ENCODE data around the gene STIMATE. TPM values are rescaled to one million over a fixed set of nuclear protein-coding genes. Genes with fewer than 3 reads are reported as not detected.

Gene STIMATE
- total and polyA plus RNA-seq, 8 donors, result 4.9 to 121 (median 14.0) TPM

DNA sequence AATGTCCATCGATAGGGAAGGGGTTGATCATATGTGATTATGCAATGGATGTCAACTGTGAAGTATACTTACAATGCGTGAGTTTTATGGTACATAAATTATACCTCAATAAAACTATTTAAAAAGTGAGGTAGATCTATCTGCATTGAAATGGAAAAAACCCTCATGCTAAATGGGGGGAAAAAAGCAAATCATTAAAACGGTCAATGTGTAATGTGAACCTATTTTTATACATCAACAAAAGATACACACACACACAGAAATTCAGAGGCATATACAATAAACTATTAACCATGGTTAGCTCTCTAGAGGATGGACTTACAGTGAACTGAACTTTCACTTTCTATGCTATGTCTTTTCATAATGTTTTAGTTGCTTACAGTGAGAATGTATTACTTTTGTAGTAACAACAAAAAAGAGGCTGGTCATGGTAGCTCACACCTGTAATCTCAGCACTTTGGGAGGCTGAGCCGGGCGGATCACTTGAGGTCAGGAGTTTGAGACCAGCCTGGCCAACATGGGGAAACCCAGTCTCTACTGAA is 23.1 kb downstream of the STIMATE start:
- no peak for TF ChIP-seq CTCF (IDR thresholded peaks at IDR 0.05)
- TF ChIP-seq EP300 (IDR thresholded peaks at IDR 0.05), result no peak
- no peak for TF ChIP-seq POLR2A (IDR thresholded peaks at IDR 0.05)
- TF ChIP-seq POLR2AphosphoS5 (IDR thresholded peaks at IDR 0.05), result no peak
- intact Hi-C loops (cut with DNase I; ENCODE audit: low total_unique reads), result no loop called here
- Histone ChIP-seq H3K9me3 (no peaks in the 10 kb centered on the region), H3K4me1 (peaks cover 0 to 28% (median 7%) of the 10 kb centered on the region in 4 donors), H3K4me3 (no peak overlapping the region), H3K36me3 (peaks cover 0 to 9% (median 6%) of the 10 kb centered on the region in 4 donors), H3K27me3 (no peaks in the 10 kb centered on the region), H3K27ac (no peak overlapping the region)
- 66 to 84% (median 81%) methylated on average over 5 of the region's 5 CpGs for WGBS, 5 donors
- DNase-seq, result no peak

- no peak for DNase-seq
- 69 to 78% (median 75%) methylated on average over 8 of the region's 8 CpGs for WGBS, 5 donors
- H3K27ac ChIP-seq, result no peak overlapping the region
- peaks cover 0 to 28% (median 7%) of the 10 kb centered on the region in 4 donors for H3K4me1 ChIP-seq
- no peaks in the 10 kb centered on the region for H3K9me3 ChIP-seq
- no peak for TF ChIP-seq CTCF (IDR thresholded peaks at IDR 0.05)
- TF ChIP-seq POLR2AphosphoS5 (IDR thresholded peaks at IDR 0.05), result no peak
- TF ChIP-seq POLR2A (IDR thresholded peaks at IDR 0.05), result no peak
- TF ChIP-seq EP300 (IDR thresholded peaks at IDR 0.05), result no peak
- H3K4me3 ChIP-seq, result no peak overlapping the region
- intact Hi-C loops (cut with DNase I; ENCODE audit: low total_unique reads), result no loop called here
- H3K27me3 ChIP-seq, result no peaks in the 10 kb centered on the region
- peaks cover 0 to 3% (median under 1%) of the 10 kb centered on the region in 4 donors for H3K36me3 ChIP-seq
Observed at GRCh38 chr3:52873433-52874159, 23.8 kb downstream of the STIMATE start.

GRCh38 chr3:52872245-52872644 is 25.1 kb downstream of the STIMATE start:
- H3K27me3 ChIP-seq, result no peaks in the 10 kb centered on the region
- no peaks in the 10 kb centered on the region for H3K9me3 ChIP-seq
- TF ChIP-seq POLR2A (IDR thresholded peaks at IDR 0.05) (no peak), EP300 (IDR thresholded peaks at IDR 0.05) (no peak), CTCF (IDR thresholded peaks at IDR 0.05) (no peak), POLR2AphosphoS5 (IDR thresholded peaks at IDR 0.05) (no peak)
- intact Hi-C loops (cut with DNase I; ENCODE audit: low total_unique reads), result no loop called here
- WGBS, 5 donors, result 89 to 96% (median 90%) methylated on average over 3 of the region's 3 CpGs
- DNase-seq, result no peak
- no peak overlapping the region for H3K27ac ChIP-seq
- no peak overlapping the region for H3K4me3 ChIP-seq
- H3K36me3 ChIP-seq, result no peaks in the 10 kb centered on the region
- peaks cover 0 to 28% (median 7%) of the 10 kb centered on the region in 4 donors for H3K4me1 ChIP-seq

DNA sequence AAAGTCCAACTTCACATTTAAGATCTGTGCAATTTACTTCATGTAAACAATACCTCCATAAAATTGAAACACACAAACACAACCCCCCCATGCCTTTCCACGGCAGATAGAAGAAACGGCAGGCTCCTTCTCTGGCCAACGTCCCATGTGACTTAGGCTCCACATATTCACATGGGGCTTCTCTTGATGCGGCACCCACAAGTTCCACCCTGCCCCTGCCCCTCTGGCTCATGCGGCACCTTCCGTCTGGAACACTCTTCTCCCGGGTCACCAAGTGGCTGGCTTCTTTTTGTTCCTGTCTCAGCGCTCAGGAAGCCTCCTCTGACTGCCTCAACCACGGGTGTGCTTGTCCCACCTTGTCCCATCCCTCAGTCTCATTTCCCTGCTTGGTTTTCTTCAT is 25.6 kb downstream of the STIMATE start:
- Histone ChIP-seq H3K27me3 (no peaks in the 10 kb centered on the region), H3K36me3 (no peaks in the 10 kb centered on the region), H3K4me3 (no peak overlapping the region), H3K4me1 (peaks cover 0 to 28% (median 7%) of the 10 kb centered on the region in 4 donors), H3K27ac (no peak overlapping the region), H3K9me3 (no peaks in the 10 kb centered on the region)
- intact Hi-C loops (cut with DNase I; ENCODE audit: low total_unique reads), result no loop called here
- DNase-seq, result no peak
- WGBS, 5 donors, result 72 to 81% (median 75%) methylated on average over 9 of the region's 9 CpGs
- TF ChIP-seq CTCF (IDR thresholded peaks at IDR 0.05) (no peak), POLR2AphosphoS5 (IDR thresholded peaks at IDR 0.05) (no peak), EP300 (IDR thresholded peaks at IDR 0.05) (no peak), POLR2A (IDR thresholded peaks at IDR 0.05) (no peak)

Data from stomach (tissue), 9 donors.